ENCODE data around the gene ITGB1.
"Not testable (repeated sequence)": the region's sequence is repeated elsewhere in the genome, so short reads cannot be mapped to it uniquely, and the experiment has no call there.

Gene ITGB1

DNA sequence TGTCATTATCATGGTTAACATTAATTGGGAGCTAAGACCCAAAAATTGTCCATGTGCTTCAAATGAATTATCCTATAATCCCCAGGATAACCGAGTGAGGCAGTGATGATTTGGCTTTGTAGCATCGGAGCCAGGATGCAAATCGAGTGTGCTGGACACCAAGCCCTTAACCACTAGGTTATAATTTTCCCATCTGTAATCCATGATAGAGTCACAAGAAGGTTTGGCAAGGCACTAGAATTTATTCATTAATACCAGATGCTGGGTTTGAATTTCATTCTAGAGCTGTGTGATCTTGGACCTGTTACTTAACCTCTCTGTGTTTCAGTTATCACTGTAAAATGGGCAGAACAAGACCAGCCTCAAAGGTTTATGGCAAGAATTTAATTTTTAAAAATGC, 21.0 kb upstream of the ITGB1 start:
- H3K4me3 ChIP-seq (ENCODE audit: low read depth, low read length): no peak overlapping the region
- in situ Hi-C loops (cut with HindIII; ENCODE audit: low sequenced_read_pairs): no loop called here
- TF ChIP-seq, protein P1, sequence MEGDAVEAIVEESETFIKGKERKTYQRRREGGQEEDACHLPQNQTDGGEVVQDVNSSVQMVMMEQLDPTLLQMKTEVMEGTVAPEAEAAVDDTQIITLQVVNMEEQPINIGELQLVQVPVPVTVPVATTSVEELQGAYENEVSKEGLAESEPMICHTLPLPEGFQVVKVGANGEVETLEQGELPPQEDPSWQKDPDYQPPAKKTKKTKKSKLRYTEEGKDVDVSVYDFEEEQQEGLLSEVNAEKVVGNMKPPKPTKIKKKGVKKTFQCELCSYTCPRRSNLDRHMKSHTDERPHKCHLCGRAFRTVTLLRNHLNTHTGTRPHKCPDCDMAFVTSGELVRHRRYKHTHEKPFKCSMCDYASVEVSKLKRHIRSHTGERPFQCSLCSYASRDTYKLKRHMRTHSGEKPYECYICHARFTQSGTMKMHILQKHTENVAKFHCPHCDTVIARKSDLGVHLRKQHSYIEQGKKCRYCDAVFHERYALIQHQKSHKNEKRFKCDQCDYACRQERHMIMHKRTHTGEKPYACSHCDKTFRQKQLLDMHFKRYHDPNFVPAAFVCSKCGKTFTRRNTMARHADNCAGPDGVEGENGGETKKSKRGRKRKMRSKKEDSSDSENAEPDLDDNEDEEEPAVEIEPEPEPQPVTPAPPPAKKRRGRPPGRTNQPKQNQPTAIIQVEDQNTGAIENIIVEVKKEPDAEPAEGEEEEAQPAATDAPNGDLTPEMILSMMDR (IDR thresholded peaks at IDR 0.05; ENCODE audit: low read depth, low read length): no peak
- DNase-seq (ENCODE audit: low read depth, low spot score): no peak

DNA sequence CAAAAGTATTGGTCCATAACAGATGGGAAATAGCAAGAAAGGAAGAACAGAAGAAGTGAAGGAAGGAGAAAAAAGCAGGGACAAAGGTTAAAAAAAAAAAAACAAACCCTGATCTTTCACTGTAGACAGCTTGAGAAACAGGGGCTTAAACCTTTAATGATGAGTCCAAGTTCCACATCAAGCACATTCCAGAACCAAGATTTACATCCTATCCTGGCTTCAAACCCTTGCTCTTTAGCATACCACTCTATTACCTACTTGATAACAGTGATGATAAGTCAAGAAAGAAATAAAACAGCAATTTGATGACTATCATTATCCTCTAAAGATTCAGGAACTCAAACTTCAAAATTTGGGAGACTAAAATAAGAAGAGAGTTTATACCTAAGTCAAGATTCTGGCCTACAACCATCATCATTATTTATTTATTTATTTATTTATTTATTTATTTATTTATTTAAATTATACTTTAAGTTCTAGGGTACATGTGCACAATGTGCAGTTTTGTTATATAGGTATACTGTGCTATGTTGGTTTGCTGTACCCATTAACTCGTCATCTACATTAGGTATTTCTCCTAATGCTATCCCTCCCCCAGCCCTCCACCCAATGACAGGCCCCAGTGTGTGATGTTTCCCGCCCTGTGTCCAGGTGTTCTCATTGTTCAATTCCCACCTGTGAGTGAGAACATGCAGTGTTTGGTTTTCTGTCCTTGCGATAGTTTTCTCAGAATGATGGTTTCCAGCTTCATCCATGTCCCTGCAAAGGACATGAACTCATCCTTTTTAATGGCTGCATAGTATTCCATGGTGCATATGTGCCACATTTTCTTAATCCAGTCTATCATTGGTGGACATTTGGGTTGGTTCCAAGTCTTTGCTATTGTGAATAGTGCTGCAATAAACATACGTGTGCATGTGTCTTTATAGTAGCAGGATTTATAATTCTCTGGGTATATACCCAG, 20.1 kb upstream of the ITGB1 start:
- DNase-seq (ENCODE audit: low read depth, low spot score); in situ Hi-C loops (cut with HindIII; ENCODE audit: low sequenced_read_pairs); H3K4me3 ChIP-seq (ENCODE audit: low read depth, low read length): not testable (repeated sequence)

DNA sequence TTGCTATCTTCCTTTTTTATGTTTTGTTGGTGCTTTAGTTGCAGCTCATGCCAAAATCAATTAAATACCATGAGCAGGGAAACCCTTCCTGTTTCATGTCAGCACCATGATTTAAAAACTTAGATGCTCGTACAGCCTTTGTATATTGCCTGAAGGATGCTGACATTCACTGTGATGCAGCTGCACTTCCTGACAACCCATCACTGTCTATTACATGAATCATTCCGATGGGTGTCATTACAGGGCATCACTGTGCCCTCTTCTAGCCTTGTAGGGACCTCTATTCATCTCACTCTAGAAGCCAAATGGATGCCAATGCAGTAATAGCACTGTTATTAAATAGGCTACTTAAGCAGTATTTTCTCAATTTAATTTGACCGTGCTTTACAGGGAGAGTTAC, 18.3 kb upstream of the ITGB1 start:
- in situ Hi-C loops (cut with HindIII; ENCODE audit: low sequenced_read_pairs): no loop called here
- no peak overlapping the region for H3K4me3 ChIP-seq (ENCODE audit: low read depth, low read length)
- DNase-seq (ENCODE audit: low read depth, low spot score): no peak
- TF ChIP-seq, protein P1 (IDR thresholded peaks at IDR 0.05; ENCODE audit: low read depth, low read length): no peak

DNA sequence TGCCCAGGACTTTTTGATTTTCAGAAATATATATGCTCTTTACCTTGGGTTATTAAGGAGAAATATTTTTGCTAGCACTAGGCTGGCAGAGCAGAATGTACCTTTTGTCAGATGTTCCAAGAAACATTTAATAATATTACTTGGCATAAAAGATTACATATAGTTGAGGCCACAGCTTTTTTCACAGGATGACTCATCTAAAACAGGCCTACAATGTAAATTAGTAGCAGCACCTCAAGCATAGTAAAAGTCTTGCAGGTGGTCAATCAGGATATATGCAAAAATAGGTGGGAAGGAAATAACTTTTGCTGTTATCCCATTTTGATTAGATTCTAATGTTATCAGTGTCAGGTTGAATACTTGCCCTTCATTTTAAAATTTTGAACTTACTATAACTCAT, 14.9 kb upstream of the ITGB1 start:
- TF ChIP-seq, protein P1 (IDR thresholded peaks at IDR 0.05; ENCODE audit: low read depth, low read length): no peak
- in situ Hi-C loops (cut with HindIII; ENCODE audit: low sequenced_read_pairs): no loop called here
- DNase-seq (ENCODE audit: low read depth, low spot score): no peak
- H3K4me3 ChIP-seq (ENCODE audit: low read depth, low read length): no peak overlapping the region

DNA sequence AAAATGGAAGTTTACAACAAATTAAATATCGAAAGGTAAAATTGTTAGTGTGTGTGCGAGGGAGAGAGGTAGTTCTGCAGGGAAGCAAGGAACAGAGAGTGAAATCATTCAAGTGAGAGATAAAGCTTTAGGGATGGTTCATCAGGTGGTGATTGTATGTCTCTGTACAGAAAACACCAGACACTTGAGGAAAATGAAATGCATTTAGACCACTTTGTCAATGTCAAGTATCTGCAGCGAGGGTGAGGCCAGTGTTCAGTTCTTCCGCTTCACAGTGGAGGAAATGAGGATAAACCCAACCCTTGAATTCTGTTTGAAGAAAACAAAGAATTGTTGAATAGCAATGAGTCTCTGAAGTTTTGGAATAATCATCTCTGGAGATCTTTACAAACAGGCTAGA, 14.4 kb upstream of the ITGB1 start:
- in situ Hi-C loops (cut with HindIII; ENCODE audit: low sequenced_read_pairs): no loop called here
- TF ChIP-seq, protein P1 (IDR thresholded peaks at IDR 0.05; ENCODE audit: low read depth, low read length): no peak
- DNase-seq (ENCODE audit: low read depth, low spot score): no peak
- no peak overlapping the region for H3K4me3 ChIP-seq (ENCODE audit: low read depth, low read length)

DNA sequence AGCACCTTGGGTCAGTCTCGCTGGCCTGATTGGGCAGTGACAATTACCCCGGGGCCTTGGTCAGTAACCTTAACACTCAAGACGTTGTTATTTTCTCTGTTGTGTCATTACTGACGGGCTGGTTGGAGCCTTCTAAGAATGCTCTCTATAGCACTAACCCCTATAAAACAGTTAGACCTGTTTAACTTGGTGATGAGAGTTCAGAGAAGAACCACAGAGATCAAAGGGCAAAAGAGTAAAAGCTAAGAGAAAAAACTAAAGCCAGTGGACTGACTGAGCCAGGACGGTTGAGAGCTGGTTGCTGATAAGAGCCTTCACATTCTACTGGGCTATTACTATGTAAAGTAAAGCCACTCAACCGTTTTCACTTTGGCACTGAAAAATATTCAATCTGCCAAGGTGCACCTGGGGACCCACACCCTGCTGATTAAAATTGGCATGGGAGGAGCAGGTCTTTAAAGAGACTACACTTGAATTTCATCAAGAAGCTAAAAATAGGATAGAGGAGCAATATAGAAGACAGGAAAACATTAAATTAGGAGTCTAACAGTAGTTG, 13.6 kb upstream of the ITGB1 start:
- in situ Hi-C loops (cut with HindIII; ENCODE audit: low sequenced_read_pairs): no loop called here

More for the DNA sequence above, 13.6 kb upstream of the ITGB1 start:
- H3K4me3 ChIP-seq (ENCODE audit: low read depth, low read length): no peak overlapping the region
- no peak for DNase-seq (ENCODE audit: low read depth, low spot score)
- TF ChIP-seq, protein P1 (IDR thresholded peaks at IDR 0.05; ENCODE audit: low read depth, low read length): no peak

All from astrocyte of the spinal cord (primary cell).